Gastrocnemius medialis (tissue), 4 donors: ENCODE measurements around the gene MYO9B.

Experiments
- CTCF ChIP-seq, 5 experiments: fragments of 450-650 bp in 3 of 5; fragments of 200-600 bp in 2 of 5; sonication (generic) in 2 of 5; IDR thresholded peaks in 4 of 5; conservative IDR thresholded peaks in 1 of 5; 1 replicate in 4 of 5; 2 replicates in 1 of 5; pipeline ENCODE4 v1.5.1; 2016 to 2019; ENCODE audit warnings: antibody characterized with exemption in 5 of 5, mild to moderate bottlenecking in 3 of 5, moderate library complexity in 3 of 5
- POLR2A ChIP-seq, 2 donors: fragments of 450-650 bp; IDR thresholded peaks; one replicate each; pipeline ENCODE4 v1.6.1; 2017; ENCODE audit warnings: antibody characterized with exemption in 2 of 2, mild to moderate bottlenecking in 2 of 2, moderate library complexity in 2 of 2

DNA sequence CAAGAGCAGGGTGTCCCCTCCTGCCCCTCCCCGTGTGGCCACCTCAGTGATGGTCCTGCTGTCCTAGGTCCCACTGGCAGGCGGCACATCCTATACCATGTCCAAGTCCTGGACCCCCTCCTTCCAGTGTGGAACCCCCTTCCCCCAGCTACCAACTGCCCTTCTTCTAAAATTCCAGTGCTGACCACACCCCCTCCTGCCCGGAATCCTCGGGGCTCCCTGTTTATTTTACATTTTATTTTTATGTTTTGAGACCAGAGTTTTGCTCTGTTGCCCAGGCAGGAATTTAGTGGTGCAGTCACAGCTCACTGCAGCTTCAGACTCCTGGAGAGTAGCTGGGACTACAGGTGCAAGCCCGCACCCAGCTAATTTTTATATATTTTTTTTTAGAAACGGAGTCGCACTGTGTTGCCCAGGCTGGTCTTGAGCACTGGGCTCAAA, 48.0 kb upstream of the MYO9B start:
- TF ChIP-seq CTCF (IDR thresholded peaks at IDR 0.05 in 4 of 5, conservative IDR thresholded peaks at IDR 0.05 in 1 of 5), result no peak
- no peak for TF ChIP-seq POLR2A (IDR thresholded peaks at IDR 0.05)
